ENCODE results near the gene LACC1. TPM values are rescaled to one million over a fixed set of nuclear protein-coding genes. Genes with fewer than 3 reads are reported as not detected.

Gene LACC1
- total RNA-seq (2022; extraction: Qiagen RNA extraction; ENCODE audit: low read depth): 1.5 to 4.0 TPM (median 3.4 TPM) in 5 replicates

GRCh38 chr13:43879755-43880181 lies at the start of gene LACC1:
Gene LACC1, plus strand, starts transcription at chr13:43879904. Its CDS starts 1,082 bp downstream, at chr13:43880986.

GRCh38 chr13:43878892-43879754 lies 581 bp upstream of the LACC1 start, which contains the start of gene CCDC122:
Gene CCDC122, minus strand, starts transcription at chr13:43879740. Its CDS starts 10,364 bp downstream, at chr13:43869376.

Other genes starting within 250 kb of the LACC1 start
- 0.87 to 1.4 TPM (median 1.0 TPM) in 5 replicates for gene ENOX1, start 92.9 kb upstream of the LACC1 start, total RNA-seq (2022; extraction: Qiagen RNA extraction; ENCODE audit: low read depth)
- gene CCDC122, start 164 bp upstream of the LACC1 start, total RNA-seq (2022; extraction: Qiagen RNA extraction; ENCODE audit: low read depth): 1.9 to 4.7 TPM (median 2.7 TPM) in 5 replicates